PC-3 (cell line): ENCODE measurements around the gene KCNG3.

Experiments used
- EZH2 ChIP-seq: fragments of 300-600 bp; sonication (generic); IDR thresholded peaks from one replicate; pipeline ENCODE4 v1.6.1; 2017; ENCODE audit warnings: antibody characterized with exemption, mild to moderate bottlenecking, low read length; ENCODE audit not compliant: unreplicated experiment
- EZH2phosphoT487 ChIP-seq: fragments of 300-600 bp; sonication (generic); IDR thresholded peaks from 2 replicates; pipeline ENCODE4 v1.6.1; 2018; ENCODE audit warnings: mild to moderate bottlenecking, antibody characterized with exemption, low read length, borderline replicate concordance
- TF ChIP-seq, protein P1 (sequence below): fragments of 300-600 bp; sonication (generic); conservative IDR thresholded peaks from 2 replicates; pipeline ENCODE4 v1.5.1; 2017; ENCODE audit warnings: antibody characterized with exemption, low read depth, mild to moderate bottlenecking, low read length

DNA sequence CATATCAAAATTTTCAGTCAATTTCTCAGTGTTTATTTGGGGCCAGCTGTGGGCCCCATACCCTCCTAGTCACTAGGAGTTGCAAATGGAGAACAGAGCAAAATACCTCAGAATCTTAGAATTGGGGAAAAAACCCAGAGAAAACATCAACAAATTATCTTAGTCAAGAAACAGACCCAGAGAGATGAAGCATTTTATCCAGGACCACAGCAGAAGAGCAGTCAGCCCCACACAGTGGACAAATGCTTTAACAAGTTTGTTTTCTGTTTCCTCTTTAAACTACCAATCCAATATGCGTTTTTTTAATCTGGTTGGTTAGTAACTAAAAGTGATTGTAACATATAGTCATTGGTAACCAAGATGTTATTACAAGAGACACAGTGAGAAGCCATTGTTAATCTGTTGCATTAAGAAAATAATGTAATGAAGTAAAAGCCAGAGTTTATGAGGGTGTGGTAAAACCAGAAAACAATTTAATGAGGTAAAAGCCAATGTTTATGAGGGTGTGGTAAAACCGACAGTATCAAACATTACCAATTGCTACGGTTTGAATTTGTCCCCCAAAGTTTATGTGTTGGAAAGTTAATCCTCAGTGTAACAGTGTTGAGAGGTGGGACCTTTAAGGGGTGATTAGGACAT, 72.1 kb downstream of the KCNG3 start:
- TF ChIP-seq, protein P1, sequence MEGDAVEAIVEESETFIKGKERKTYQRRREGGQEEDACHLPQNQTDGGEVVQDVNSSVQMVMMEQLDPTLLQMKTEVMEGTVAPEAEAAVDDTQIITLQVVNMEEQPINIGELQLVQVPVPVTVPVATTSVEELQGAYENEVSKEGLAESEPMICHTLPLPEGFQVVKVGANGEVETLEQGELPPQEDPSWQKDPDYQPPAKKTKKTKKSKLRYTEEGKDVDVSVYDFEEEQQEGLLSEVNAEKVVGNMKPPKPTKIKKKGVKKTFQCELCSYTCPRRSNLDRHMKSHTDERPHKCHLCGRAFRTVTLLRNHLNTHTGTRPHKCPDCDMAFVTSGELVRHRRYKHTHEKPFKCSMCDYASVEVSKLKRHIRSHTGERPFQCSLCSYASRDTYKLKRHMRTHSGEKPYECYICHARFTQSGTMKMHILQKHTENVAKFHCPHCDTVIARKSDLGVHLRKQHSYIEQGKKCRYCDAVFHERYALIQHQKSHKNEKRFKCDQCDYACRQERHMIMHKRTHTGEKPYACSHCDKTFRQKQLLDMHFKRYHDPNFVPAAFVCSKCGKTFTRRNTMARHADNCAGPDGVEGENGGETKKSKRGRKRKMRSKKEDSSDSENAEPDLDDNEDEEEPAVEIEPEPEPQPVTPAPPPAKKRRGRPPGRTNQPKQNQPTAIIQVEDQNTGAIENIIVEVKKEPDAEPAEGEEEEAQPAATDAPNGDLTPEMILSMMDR = no peak; the same call in 1 of the 2 replicates
- no peak for TF ChIP-seq EZH2phosphoT487
- TF ChIP-seq EZH2 = no peak
